T-cell (primary cell): ENCODE results near the gene SMIM8. TPM values are rescaled to one million over a fixed set of nuclear protein-coding genes. Genes with fewer than 3 reads are reported as not detected.

Source experiments
- ATAC-seq, 4 experiments: fragments of 200-7000 bp in 3 of 4; fragments of 150-1000 bp in 1 of 4; cut with Tn5 transposase; replicated peaks in 1 of 4; 1 replicate in 3 of 4; 2 replicates in 1 of 4; pipeline ENCODE4 v1.10.0; 2021; ENCODE audit warnings: moderate library complexity in 3 of 4, mild to moderate bottlenecking in 2 of 4, moderate number of reproducible peaks in 1 of 4
- CTCF ChIA-PET, 2 donors: fragments of 300-600 bp; sonication (Branson Sonifier 250); formaldehyde crosslinking; loops; one replicate each; lab custom pipeline; 2022; ENCODE audit warnings: antibody characterized with exemption in 2 of 2; lab: Charles Lee
- POLR2A ChIA-PET, 2 donors: fragments of 300-600 bp; sonication (Branson Sonifier 250); formaldehyde crosslinking; loops; one replicate each; lab custom pipeline; 2022; ENCODE audit warnings: antibody characterized with exemption in 2 of 2; lab: Charles Lee
- DNase-seq, 35 experiments: peaks; one replicate each; pipeline versions ENCODE4 v3.0.0 to v3.0.0-alpha.2; 2013 to 2023
- H3K27ac ChIP-seq: one replicate; pipeline ENCODE4 v1.5.1; 2013; ENCODE audit warnings: low read length
- H3K27me3 ChIP-seq, 2 experiments: replicated peaks in 1 of 2; 1 replicate in 1 of 2; 2 replicates in 1 of 2; pipeline versions ENCODE4 v1.6.1 to v1.7.0; 2013; ENCODE audit warnings: low read length in 1 of 2, mixed read lengths in 1 of 2; ENCODE audit not compliant: control insufficient read depth in 2 of 2, insufficient read depth in 2 of 2; ENCODE audit errors: extremely low read depth in 1 of 2
- H3K36me3 ChIP-seq, 2 donors: 1 replicate in 1 of 2; 2 replicates in 1 of 2; pipeline versions ENCODE4 v1.6.1 to v1.7.0; 2013; ENCODE audit warnings: low read length in 1 of 2; ENCODE audit not compliant: control insufficient read depth in 2 of 2, insufficient read depth in 1 of 2; ENCODE audit errors: extremely low read depth in 1 of 2
- H3K4me1 ChIP-seq, 2 experiments: 1 replicate in 1 of 2; 2 replicates in 1 of 2; pipeline versions ENCODE4 v1.6.1 to v1.7.0; 2013; ENCODE audit warnings: low read length in 2 of 2, mixed read lengths in 1 of 2; ENCODE audit not compliant: insufficient read depth in 2 of 2, control insufficient read depth in 1 of 2; ENCODE audit errors: extremely low read depth in 1 of 2
- H3K4me3 ChIP-seq, 2 donors: 1 replicate in 1 of 2; 2 replicates in 1 of 2; pipeline versions ENCODE4 v1.5.1 to v1.7.0; 2013; ENCODE audit warnings: mild to moderate bottlenecking in 2 of 2, low read length in 1 of 2, moderate library complexity in 1 of 2; ENCODE audit not compliant: control insufficient read depth in 1 of 2; ENCODE audit errors: extremely low read depth in 1 of 2
- H3K9me3 ChIP-seq: 2 replicates; pipeline ENCODE4 v1.7.0; 2013
- H3K27ac Mint-ChIP-seq, 2 donors: one replicate each; pipeline ENCODE4 v1.8.0; 2020 to 2021; ENCODE audit warnings: mild to moderate bottlenecking in 2 of 2, mixed read lengths in 2 of 2
- H3K27me3 Mint-ChIP-seq, 2 donors: one replicate each; pipeline ENCODE4 v1.8.0; 2021 to 2022; ENCODE audit warnings: mixed read lengths in 2 of 2
- H3K36me3 Mint-ChIP-seq: one replicate; pipeline ENCODE4 v1.8.0; 2021; ENCODE audit warnings: mixed read lengths
- H3K4me1 Mint-ChIP-seq, 3 donors: one replicate each; pipeline ENCODE4 v1.8.0; 2020 to 2022; ENCODE audit warnings: mixed read lengths in 3 of 3, mild to moderate bottlenecking in 1 of 3
- H3K4me3 Mint-ChIP-seq, 3 donors: one replicate each; pipeline ENCODE4 v1.8.0; 2020 to 2022; ENCODE audit warnings: mild to moderate bottlenecking in 3 of 3, mixed read lengths in 3 of 3, moderate library complexity in 3 of 3
- H3K9me3 Mint-ChIP-seq, 3 donors: one replicate each; pipeline ENCODE4 v1.8.0; 2020 to 2022; ENCODE audit warnings: mixed read lengths in 3 of 3
- whole genome bisulfite sequencing: methylation state at CpG from one replicate; pipeline ENCODE4 v1.1.5; 2013; ENCODE audit warnings: missing lambda C conversion rate; ENCODE audit not compliant: insufficient coverage; 5-methylcytosine and 5-hydroxymethylcytosine counted together
- total RNA-seq, 35 experiments: library from RNA in 6 of 35; stranded (reverse) in 6 of 35; fragments of 120-200 nt in 1 of 35; gene quantifications; one replicate each; pipeline versions ENCODE4 v1.2.1 to v1.2.4 and lab custom pipeline; 2013 to 2026

Gene SMIM8
- total RNA-seq, 5 donors from 2014 or later (not counting 1 experiment from before 2014, with no cell fraction given) = 8.6 to 12.4 (median 11.0) TPM

DNA sequence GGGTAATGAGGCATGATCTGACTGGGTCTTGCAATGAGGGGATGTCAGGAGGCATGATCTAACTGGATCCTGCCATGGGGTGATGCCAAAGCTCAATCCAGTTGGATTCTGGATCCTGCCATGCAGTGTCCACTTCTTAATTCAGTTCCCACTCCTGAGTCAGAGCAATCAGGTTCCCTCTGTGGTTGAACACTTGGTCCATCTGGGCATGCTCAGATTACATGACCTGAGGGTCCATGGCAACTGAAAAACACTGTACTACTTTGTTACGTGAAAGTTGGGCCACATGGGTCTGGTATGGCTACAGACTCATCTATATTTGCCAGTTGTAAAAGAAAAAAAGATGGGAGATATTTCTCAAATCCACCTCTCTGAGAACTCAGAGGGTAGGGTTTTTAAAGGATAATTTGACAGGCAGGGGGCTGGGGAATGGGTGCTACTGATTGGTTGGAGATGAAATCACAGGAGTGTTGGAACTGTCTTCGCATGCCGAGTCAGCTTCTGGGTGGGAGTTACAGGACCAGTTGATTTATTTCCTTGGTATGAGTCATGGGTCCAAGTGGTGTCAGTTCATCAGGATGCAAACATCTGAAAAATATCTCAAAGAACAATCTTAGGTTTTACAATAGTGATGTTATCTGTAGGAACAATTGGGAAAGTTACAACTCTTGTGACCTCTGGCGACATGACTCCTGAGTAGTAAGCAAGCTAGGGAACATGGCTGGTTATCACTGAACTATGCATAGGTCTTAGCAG lies 43.9 kb downstream of the SMIM8 start:
- DNase-seq = no peak
- H3K27me3 Mint-ChIP-seq = no peaks in the 10 kb centered on the region
- Histone ChIP-seq H3K9me3 (no peaks in the 10 kb centered on the region), H3K27me3 (no peaks in the 10 kb centered on the region), H3K27ac (no peak overlapping the region), H3K4me3 (no peak overlapping the region), H3K36me3 (no peaks in the 10 kb centered on the region), H3K4me1 (no peaks in the 10 kb centered on the region)
- H3K4me3 Mint-ChIP-seq = no peak overlapping the region
- no CpG with 5 or more reads among the region's 4 CpGs for WGBS
- H3K36me3 Mint-ChIP-seq = peaks cover 28% of the 10 kb centered on the region
- no peaks in the 10 kb centered on the region for H3K4me1 Mint-ChIP-seq
- H3K27ac Mint-ChIP-seq = no peak overlapping the region
- ChIA-PET POLR2A (no interaction called here), CTCF (no interaction called here)
- no peak for ATAC-seq
- H3K9me3 Mint-ChIP-seq = peaks cover 9 to 15% (median 12%) of the 10 kb centered on the region in 3 donors

- Histone ChIP-seq H3K4me3 (no peak overlapping the region), H3K4me1 (no peaks in the 10 kb centered on the region), H3K9me3 (no peaks in the 10 kb centered on the region), H3K27ac (no peak overlapping the region), H3K36me3 (no peaks in the 10 kb centered on the region), H3K27me3 (no peaks in the 10 kb centered on the region)
- CTCF ChIA-PET = no interaction called here
- POLR2A ChIA-PET = no interaction called here
- peaks cover 23% of the 10 kb centered on the region for H3K36me3 Mint-ChIP-seq
- peaks cover 9 to 15% (median 12%) of the 10 kb centered on the region in 3 donors for H3K9me3 Mint-ChIP-seq
- H3K27me3 Mint-ChIP-seq = no peaks in the 10 kb centered on the region
- DNase-seq (no peak), ATAC-seq (no peak)
- H3K4me3 Mint-ChIP-seq = no peak overlapping the region
- H3K27ac Mint-ChIP-seq = no peak overlapping the region
- H3K4me1 Mint-ChIP-seq = no peaks in the 10 kb centered on the region
- WGBS = no CpG with 5 or more reads among the region's 3 CpGs
These were observed 44.5 kb downstream of the SMIM8 start for GRCh38 chr6:87366899-87367298.

GRCh38 chr6:87373377-87373776 lies 51.0 kb downstream of the SMIM8 start:
- ATAC-seq = no peak
- Mint-ChIP-seq H3K4me3 (no peak overlapping the region), H3K36me3 (peaks cover 15% of the 10 kb centered on the region), H3K27ac (no peak overlapping the region), H3K4me1 (no peaks in the 10 kb centered on the region), H3K27me3 (no peaks in the 10 kb centered on the region), H3K9me3 (peaks cover 0 to 9% (median 2%) of the 10 kb centered on the region in 3 donors)
- ChIA-PET POLR2A (no interaction called here), CTCF (no interaction called here)
- Histone ChIP-seq H3K9me3 (no peaks in the 10 kb centered on the region), H3K4me3 (no peak overlapping the region), H3K4me1 (no peaks in the 10 kb centered on the region), H3K27me3 (no peaks in the 10 kb centered on the region), H3K27ac (no peak overlapping the region), H3K36me3 (no peaks in the 10 kb centered on the region)
- no CpG with 5 or more reads among the region's 2 CpGs for WGBS
- DNase-seq = no peak

DNA sequence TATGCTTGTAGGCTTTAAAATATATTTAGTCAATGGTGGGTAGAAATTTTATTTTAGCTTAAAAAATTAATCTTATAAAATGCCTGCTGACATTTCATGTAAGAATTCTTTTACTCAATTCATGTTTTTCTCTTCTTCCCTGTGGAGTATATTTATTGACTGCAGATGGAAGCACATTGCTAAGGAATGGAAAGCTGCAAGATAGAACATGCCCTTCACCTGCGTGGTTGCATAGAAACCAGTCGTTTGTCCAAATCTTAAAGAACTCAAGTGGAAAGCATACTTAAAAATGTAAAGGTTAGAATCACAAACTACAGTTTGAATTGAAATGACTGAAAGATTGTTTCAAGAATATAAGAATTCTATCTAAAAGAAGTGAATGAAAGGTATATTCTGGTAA lies 52.9 kb downstream of the SMIM8 start:
- H3K36me3 ChIP-seq = no peaks in the 10 kb centered on the region
- ATAC-seq (no peak), DNase-seq (no peak)
- H3K4me1 ChIP-seq = no peaks in the 10 kb centered on the region
- no peaks in the 10 kb centered on the region for H3K27me3 ChIP-seq
- no peaks in the 10 kb centered on the region for H3K27me3 Mint-ChIP-seq
- CTCF ChIA-PET = no interaction called here
- H3K4me1 Mint-ChIP-seq = no peaks in the 10 kb centered on the region
- H3K4me3 Mint-ChIP-seq = no peak overlapping the region
- no CpG with 5 or more reads among the region's 2 CpGs for WGBS
- no peak overlapping the region for H3K27ac Mint-ChIP-seq
- POLR2A ChIA-PET = interaction anchor here (0.5 to 0.7 kb wide), 3 partner anchors 403 to 1488 kb away, joined by 3 to 8 read pairs (median 3); no protein-coding TSS in a partner anchor
- peaks cover 0 to 3% (median 0%) of the 10 kb centered on the region in 3 donors for H3K9me3 Mint-ChIP-seq
- no peaks in the 10 kb centered on the region for H3K9me3 ChIP-seq
- H3K27ac ChIP-seq = no peak overlapping the region
- H3K4me3 ChIP-seq = no peak overlapping the region
- peaks cover 9% of the 10 kb centered on the region for H3K36me3 Mint-ChIP-seq

GRCh38 chr6:87376643-87377042 lies 54.3 kb downstream of the SMIM8 start:
- POLR2A ChIA-PET = no interaction called here
- 86% methylated on average over 1 of the region's 2 CpGs for WGBS

GRCh38 chr6:87378947-87379346 lies 56.6 kb downstream of the SMIM8 start:
- H3K9me3 Mint-ChIP-seq = no peaks in the 10 kb centered on the region
- peaks cover 9% of the 10 kb centered on the region for H3K36me3 Mint-ChIP-seq
- ATAC-seq = no peak
- H3K4me3 ChIP-seq = no peak overlapping the region
- no peak for DNase-seq
- H3K4me1 Mint-ChIP-seq = no peaks in the 10 kb centered on the region
- H3K4me3 Mint-ChIP-seq = no peak overlapping the region
- no peaks in the 10 kb centered on the region for H3K36me3 ChIP-seq
- H3K9me3 ChIP-seq = no peaks in the 10 kb centered on the region
- no peak overlapping the region for H3K27ac ChIP-seq
- no peaks in the 10 kb centered on the region for H3K27me3 Mint-ChIP-seq
- WGBS = 100% methylated on average over 1 of the region's 4 CpGs
- ChIA-PET POLR2A (interaction anchor here in 1 of 2 donors (0.6 kb wide), 1 partner anchor 30 kb away, joined by 3 read pairs; no protein-coding TSS in a partner anchor), CTCF (interaction anchor here in 1 of 2 donors (0.6 to 0.8 kb wide), 3 partner anchors 339 to 1510 kb away, joined by 3 to 6 read pairs (median 4); no protein-coding TSS in a partner anchor)
- H3K4me1 ChIP-seq = no peaks in the 10 kb centered on the region
- no peaks in the 10 kb centered on the region for H3K27me3 ChIP-seq
- H3K27ac Mint-ChIP-seq = no peak overlapping the region

More at GRCh38 chr6:87376643-87377042, 54.3 kb downstream of the SMIM8 start:
- Histone ChIP-seq H3K27me3 (no peaks in the 10 kb centered on the region), H3K27ac (no peak overlapping the region), H3K9me3 (no peaks in the 10 kb centered on the region), H3K4me3 (no peak overlapping the region), H3K36me3 (no peaks in the 10 kb centered on the region), H3K4me1 (no peaks in the 10 kb centered on the region)
- CTCF ChIA-PET = no interaction called here
- peaks cover 9% of the 10 kb centered on the region for H3K36me3 Mint-ChIP-seq
- ATAC-seq = no peak
- H3K27ac Mint-ChIP-seq = no peak overlapping the region
- no peak overlapping the region for H3K4me3 Mint-ChIP-seq
- peaks cover 0 to 3% (median 0%) of the 10 kb centered on the region in 3 donors for H3K9me3 Mint-ChIP-seq
- H3K27me3 Mint-ChIP-seq = no peaks in the 10 kb centered on the region
- H3K4me1 Mint-ChIP-seq = no peaks in the 10 kb centered on the region
- no peak for DNase-seq
